ENCODE measurements around the gene NFATC1.
A peak's percentile ranks its signal among the peaks of the same experiment; 100 is the strongest.

The NFATC1 gene

DNA sequence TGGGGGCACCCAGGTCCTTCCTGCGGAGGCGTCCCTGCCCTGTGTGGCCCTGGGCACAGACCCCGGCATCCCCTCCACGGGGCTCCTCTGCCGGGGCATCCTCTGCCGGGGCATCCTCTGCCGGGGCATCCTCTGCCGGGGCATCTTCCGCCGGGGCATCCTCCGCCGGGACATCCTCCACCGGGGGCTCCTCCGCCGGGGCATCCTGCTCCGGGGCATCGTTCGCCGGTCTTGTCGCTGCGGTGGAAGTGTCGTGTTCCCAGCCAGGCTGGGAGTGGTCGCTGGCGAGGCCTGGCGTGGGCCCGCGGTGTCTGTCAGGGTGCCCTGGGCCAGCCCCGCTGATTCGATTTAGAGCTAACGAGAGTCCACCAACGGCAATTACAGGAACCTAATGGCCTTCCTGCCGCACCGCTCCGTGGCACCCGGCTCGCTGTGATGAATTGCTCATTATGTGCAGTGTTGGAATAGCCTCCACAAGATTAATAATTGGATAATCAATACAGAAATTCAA is 115.1 kb downstream of the NFATC1 start:
- DNase-seq: no peak

- DNase-seq: no peak
Observed at GRCh38 chr18:79511271-79511670, 115.5 kb downstream of the NFATC1 start.

- DNase-seq: no peak
Observed at GRCh38 chr18:79511671-79512301, 116.1 kb downstream of the NFATC1 start.

DNA sequence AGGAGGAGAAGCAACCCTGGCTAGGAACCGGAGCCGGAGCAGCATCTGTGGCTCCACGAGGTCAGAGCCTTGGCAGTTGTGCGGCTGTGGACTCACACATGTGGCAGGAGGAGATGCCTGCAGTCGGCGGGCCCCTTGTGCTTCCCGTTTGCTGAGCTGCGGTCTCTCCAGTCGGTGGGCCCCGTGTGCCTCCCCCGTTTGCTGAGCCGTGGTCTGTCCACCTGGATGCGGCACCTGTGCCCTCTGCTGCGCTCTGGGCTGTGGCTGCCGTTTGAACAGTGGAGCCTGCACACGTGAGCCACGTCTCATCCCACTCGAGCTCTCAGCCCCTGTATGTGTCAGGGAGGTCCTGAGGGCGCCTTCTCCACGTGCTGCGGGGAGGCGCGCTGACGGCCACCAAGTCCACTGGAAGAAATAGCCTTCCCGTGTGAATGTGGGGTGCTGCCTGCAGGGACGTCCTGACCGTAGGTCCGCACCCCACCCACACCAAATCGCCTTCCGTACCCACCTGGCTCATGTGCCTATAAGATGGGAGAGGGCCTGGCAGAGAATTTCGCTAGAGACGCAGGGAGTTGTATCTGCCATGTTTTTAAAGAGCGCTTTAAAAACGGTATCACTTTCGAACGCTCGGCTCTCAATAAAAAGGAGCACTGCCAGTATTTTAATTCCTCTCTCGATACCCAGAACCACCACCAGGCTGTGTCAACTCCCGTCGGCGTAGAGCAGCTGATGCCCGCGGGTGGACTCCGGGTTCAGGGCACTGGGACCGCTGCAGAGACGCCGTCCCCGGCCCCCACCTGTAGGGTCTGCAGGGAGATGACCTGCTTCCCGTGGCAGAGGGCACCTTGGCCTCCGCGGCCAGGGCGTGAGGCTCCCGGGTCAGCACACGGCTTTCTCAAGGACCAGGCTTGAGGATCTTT is 117.0 kb downstream of the NFATC1 start:
- DNase-seq: no peak

DNA sequence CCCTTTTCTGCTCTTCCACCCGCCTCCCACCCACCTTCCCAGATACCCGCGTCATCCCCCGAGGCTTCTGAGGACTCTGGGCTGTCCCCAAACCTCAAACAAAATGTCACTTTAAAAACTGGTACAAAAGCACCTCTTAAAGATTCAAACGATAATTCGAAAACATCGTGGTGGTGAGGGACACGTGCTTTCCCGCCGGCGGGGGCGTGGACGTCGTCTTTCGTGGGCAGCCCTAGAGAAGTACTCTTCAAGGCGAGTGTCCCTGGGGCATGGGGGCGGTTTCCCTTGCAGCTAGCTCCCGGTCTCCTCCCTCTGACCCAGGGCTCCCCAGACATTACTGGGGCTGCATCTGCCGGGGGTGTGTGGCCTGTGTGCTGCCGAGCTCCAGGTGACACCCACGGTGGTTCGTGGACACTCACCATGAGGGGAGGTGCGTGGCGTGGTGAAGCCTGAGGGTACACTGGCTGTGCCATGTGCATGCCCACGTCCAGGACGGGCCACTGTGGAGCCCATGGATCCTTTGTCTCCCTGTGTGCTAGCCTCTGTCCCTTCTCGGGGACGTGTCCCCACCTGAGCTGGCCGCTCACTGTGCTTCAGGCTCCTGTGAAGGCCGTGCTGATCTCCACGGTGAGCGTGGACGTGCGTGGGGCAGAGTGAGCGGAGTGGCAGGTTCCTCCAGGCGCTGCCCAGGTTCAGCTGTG is 117.8 kb downstream of the NFATC1 start:
- no peak for DNase-seq

- no peak for DNase-seq
Observed at GRCh38 chr18:79515331-79515730, 119.6 kb downstream of the NFATC1 start.

GRCh38 chr18:79515944-79516351 is 120.2 kb downstream of the NFATC1 start:
- no peak for DNase-seq

DNA sequence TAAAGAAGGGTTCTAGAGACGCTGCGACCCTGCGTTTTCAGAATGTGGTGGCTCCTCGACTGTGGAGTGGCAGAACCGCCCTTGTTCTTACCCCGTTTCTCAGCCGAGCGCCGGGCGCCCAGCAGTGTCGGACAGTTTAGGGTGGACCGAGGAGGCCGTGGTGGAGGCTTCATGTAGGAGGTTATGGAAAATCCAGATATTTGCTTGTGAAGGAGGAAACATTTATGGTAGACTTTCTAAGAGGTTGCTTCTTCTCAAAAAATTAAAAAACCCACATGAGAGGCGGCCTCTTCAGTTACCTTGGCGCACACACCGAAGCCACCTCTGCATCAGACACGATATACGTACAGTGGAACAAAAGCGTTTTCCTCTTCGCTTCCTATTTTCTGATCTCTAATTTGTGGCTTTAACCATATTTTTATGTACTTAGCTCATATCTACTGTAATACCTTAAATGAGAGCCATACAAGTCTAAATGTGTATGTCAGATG is 120.8 kb downstream of the NFATC1 start:
- peak; percentile 27 to 84 (median 58) for DNase-seq

- peak in 4 of 6 experiments; percentile 13 to 34 (median 28) for DNase-seq
Observed at GRCh38 chr18:79517341-79517740, 121.6 kb downstream of the NFATC1 start.

DNA sequence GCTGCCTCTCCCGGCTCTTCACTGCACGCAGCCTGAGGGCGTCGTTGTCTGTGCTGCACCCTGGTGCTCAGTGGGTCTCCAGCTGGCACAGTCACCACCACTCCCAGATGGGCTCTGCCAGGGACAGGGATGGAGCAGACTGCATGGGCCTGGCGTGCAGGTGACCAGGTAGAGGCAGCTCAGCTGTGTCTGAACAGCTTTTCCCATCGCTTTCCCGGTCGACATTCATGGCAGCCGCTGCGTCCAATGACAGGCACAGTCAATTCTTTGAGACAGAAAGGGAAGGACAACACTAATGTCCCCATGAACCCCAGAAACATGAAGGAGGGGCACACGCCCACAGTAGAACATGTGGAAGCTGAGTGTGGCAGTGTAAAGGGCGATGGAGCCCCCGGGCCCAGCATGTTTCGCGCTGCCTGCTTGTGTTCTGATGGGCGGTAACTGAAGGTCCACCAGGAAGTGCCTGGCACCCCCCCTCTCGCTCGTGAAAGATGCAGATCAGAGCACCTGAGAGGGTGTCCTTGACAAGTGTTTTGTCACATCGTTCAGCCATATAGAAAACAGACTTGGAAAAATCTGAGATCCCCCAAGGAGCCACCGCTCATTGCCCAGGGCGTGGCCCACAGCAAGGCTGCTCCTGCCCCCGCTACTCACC is 122.4 kb downstream of the NFATC1 start:
- DNase-seq: no peak

DNA sequence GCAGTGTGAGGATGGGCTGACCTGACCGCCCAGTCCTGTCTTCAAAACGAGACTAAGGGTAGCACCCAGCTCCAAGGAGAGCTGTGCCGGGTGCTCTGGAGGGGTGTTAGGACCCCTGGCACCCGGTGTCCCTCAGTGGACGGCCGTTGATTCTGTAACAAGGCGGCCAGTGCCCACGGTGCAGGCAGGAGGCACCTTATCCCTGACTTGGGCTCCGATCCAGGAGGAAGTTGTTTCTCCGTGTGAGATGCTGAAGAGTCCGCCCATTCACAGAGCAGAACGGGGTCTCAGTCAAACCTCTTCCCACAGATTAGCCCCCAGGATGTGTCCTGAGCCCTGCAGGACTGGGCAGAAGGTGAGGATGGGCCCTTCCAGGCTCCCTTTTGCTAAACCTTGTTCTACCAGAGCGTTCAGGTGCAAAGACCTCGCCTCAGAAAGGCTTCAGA is 123.0 kb downstream of the NFATC1 start:
- no peak for DNase-seq

DNA sequence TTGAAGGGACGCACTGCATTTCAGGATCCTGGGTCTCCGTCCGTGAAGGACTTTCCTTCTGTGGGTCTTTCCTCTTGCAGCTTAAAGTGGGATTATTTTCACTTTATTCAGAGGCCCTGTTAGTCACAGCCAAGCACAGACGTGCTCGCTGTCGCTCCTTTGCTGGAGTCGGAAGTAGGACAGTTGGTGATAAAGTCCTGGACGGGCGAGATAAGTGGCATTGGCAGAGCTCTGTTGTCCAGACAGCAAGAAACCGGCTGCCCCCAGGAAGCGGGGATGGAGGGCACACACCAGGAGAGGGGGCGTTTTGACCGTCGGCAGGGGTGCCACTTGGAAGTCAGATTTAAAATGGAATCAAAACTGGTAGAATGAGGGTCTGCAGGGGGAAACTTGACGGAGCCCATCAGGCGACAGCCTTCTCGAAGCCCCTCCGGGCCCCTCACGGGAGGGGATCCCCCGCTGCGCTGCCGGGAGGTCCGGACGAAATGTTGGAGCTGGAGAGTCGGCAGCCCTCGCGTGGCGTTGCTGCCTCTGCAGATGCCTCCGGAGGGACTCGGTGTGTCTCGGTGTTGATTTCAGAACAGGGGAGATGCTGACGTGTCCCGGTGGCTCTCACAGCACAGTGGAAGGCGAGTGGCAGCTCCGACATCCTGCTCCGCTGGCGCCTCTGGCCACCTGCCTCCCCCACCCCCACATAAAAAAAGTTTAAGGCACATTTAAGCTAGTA is 124.2 kb downstream of the NFATC1 start:
- DNase-seq: peak in 5 of 6 experiments; percentile 26 to 64 (median 48)

DNA sequence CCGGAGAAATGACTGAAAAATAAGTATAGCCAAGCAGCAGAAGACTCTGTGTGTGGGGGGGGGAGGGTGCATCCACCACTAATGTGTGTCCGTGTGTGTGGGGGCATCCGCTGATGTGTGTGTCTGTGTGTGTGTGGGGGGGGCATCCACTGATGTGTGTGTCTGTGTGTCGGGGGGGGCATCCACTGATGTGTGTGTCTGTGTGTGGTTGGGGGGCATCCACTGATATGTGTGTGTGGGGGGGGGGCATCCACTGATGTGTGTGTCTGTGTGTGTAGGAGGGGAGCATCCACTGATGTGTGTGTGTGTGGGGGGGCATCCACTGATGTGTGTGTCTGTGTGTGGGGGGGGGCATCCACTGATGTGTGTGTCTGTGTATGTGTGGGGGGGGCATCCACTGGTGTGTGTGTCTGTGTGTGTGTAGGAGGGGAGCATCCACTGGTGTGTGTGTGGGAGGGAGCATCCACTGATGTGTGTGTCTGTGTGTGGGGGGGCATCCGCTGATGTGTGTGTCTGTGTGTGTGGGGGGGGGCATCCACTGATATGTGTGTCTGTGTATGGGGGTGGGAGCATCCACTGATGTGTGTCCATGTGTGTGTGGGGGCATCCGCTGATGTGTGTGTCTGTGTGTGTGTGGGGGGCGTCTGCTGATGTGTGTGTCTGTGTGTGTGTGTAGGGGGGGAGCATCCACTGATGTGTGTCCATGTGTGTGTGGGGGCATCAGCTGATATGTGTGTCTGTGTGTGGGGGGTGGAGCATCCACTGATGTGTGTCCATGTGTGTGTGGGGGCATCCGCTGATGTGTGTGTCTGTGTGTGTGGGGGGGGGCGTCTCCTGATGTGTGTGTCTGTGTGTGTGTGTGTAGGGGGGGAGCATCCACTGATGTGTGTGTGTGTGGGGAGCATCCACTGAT is 125.0 kb downstream of the NFATC1 start:
- DNase-seq: no peak

GRCh38 chr18:79521416-79522205 is 125.9 kb downstream of the NFATC1 start:
- DNase-seq: no peak

DNA sequence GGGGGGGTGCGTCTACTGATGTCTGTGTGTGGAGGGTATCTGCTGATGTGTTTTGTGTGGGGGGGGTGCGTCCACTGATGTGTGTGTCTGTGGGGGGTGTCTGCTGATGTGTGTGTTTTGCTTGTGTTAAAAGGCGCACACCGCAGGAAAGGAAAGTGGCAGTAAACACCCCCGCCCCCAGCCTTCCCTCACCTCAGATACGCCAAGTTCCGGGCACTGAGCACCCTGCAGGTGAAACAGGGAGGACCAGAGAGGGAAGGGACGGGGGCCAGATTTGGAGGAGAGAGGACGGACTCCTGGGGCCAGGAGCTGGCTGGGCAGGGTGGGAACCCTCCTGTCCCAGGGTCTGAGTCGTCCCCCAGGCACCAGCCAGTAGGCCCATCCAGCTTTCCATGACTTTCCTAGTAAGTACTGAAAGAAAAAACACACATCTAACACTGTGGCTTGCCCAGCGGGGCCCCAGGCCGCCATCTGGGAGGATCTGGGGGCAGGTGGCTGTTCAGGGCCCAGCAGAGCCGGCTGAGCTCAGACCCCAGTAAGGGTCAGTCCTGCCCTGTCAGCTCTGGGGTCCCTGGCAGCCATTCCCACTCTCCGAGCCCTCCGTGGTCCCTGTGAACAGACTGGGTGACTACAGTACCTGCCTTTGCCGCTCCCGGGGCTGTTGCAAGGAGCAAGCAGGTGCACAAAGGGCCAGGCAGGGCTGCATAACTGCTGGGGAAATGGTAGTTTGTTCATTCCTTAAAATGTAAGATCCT is 126.9 kb downstream of the NFATC1 start:
- peak; percentile 45 to 86 (median 60) for DNase-seq

GRCh38 chr18:79523206-79523735 is 127.5 kb downstream of the NFATC1 start:
- peak in 4 of 6 experiments; percentile 52 to 91 (median 72) for DNase-seq

DNA sequence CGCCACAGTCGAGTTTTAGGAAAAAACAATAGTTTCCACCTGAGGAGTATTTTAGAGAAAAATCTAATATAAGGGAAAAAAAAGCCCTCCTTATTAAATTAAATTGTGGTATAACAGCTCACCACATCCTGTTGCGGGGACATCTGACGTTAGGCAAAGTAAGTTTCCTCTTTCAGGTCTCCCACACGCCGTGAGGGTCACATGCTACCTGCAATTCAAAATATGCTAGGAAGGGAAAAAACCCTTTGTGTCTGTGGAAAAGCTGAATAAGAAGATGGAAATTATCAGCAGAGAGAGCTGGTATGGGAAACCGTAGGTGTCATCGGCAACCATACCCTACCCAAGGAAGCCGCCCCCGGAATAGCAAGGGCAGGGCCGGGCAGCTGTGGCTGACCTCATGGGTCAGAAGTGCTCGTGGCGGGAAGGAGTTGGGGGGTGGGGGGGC is 128.0 kb downstream of the NFATC1 start:
- DNase-seq: peak; percentile 53 to 91 (median 84)
